NCI-H2227 (cell line): ENCODE measurements around the gene PHOSPHO2.
"Not testable (repeated sequence)": the region's sequence is repeated elsewhere in the genome, so short reads cannot be mapped to it uniquely, and the experiment has no call there.

Experiments used
- DNase-seq: peaks from one replicate; lab custom pipeline; 2025; ENCODE audit not compliant: unreplicated experiment; lab: John Stamatoyannopoulos, UW

Gene PHOSPHO2

GRCh38 chr2:169683425-169684134 is 10.7 kb upstream of the PHOSPHO2 start:
- DNase-seq: no peak

- no peak for DNase-seq
Observed at GRCh38 chr2:169684135-169684565, 10.1 kb upstream of the PHOSPHO2 start.

GRCh38 chr2:169684712-169685111 is 9.6 kb upstream of the PHOSPHO2 start:
- not testable (repeated sequence) for DNase-seq

- DNase-seq: not testable (repeated sequence)
Observed at GRCh38 chr2:169686825-169687224, 7.4 kb upstream of the PHOSPHO2 start.

GRCh38 chr2:169687943-169688342 is 6.3 kb upstream of the PHOSPHO2 start:
- not testable (repeated sequence) for DNase-seq

- no peak for DNase-seq
Observed at GRCh38 chr2:169690958-169691357, 3.3 kb upstream of the PHOSPHO2 start.

GRCh38 chr2:169692718-169693117 is 1.6 kb upstream of the PHOSPHO2 start:
- no peak for DNase-seq

- DNase-seq: peak; percentile 50
Observed at GRCh38 chr2:169693360-169693759, 909 bp upstream of the PHOSPHO2 start.

- peak; percentile 45 for DNase-seq
Observed at GRCh38 chr2:169694894-169695260, 608 bp downstream of the PHOSPHO2 start.

GRCh38 chr2:169696381-169696780 is 2.1 kb downstream of the PHOSPHO2 start:
- no peak for DNase-seq

GRCh38 chr2:169699173-169699572 is 4.9 kb downstream of the PHOSPHO2 start:
- not testable (repeated sequence) for DNase-seq

- no peak for DNase-seq
Observed at GRCh38 chr2:169702996-169703395, 8.7 kb downstream of the PHOSPHO2 start.

GRCh38 chr2:169704160-169704708 is 10.0 kb downstream of the PHOSPHO2 start:
- no peak for DNase-seq

- DNase-seq: no peak
Observed at GRCh38 chr2:169705927-169706326, 11.7 kb downstream of the PHOSPHO2 start.

GRCh38 chr2:169707626-169708025 is 13.4 kb downstream of the PHOSPHO2 start:
- no peak for DNase-seq

- DNase-seq: no peak
Observed at GRCh38 chr2:169709331-169709730, 15.1 kb downstream of the PHOSPHO2 start.

GRCh38 chr2:169709981-169710380 is 15.7 kb downstream of the PHOSPHO2 start:
- no peak for DNase-seq

- no peak for DNase-seq
Observed at GRCh38 chr2:169711751-169712509, 17.7 kb downstream of the PHOSPHO2 start.

GRCh38 chr2:169712791-169713227 is 18.5 kb downstream of the PHOSPHO2 start:
- no peak for DNase-seq

GRCh38 chr2:169713331-169713730 is 19.1 kb downstream of the PHOSPHO2 start:
- no peak for DNase-seq

- DNase-seq: no peak
Observed at GRCh38 chr2:169714699-169715098, 20.4 kb downstream of the PHOSPHO2 start.
